Measurements from ENCODE around the gene IL6ST.

Gene IL6ST

GRCh38 chr5:55936100-55936693 lies 58.6 kb downstream of the IL6ST start:
- no peak for TF ChIP-seq ZNF274 (IDR thresholded peaks at IDR 0.05; ENCODE audit: low read depth, low read length)
- no peak overlapping the region for H3K4me3 ChIP-seq (ENCODE audit: low read length)

GRCh38 chr5:55935371-55935770 lies 59.4 kb downstream of the IL6ST start:
- no peak for TF ChIP-seq ZNF274 (IDR thresholded peaks at IDR 0.05; ENCODE audit: low read depth, low read length)
- no peak overlapping the region for H3K4me3 ChIP-seq (ENCODE audit: low read length)

GRCh38 chr5:55934720-55935119 lies 60.0 kb downstream of the IL6ST start:
- TF ChIP-seq ZNF274 (IDR thresholded peaks at IDR 0.05; ENCODE audit: low read depth, low read length), result no peak
- no peak overlapping the region for H3K4me3 ChIP-seq (ENCODE audit: low read length)

GRCh38 chr5:55934115-55934613 lies 60.6 kb downstream of the IL6ST start:
- no peak for TF ChIP-seq ZNF274 (IDR thresholded peaks at IDR 0.05; ENCODE audit: low read depth, low read length)
- no peak overlapping the region for H3K4me3 ChIP-seq (ENCODE audit: low read length)

GRCh38 chr5:55933377-55934114 lies 61.2 kb downstream of the IL6ST start:
- no peak for TF ChIP-seq ZNF274 (IDR thresholded peaks at IDR 0.05; ENCODE audit: low read depth, low read length)
- no peak overlapping the region for H3K4me3 ChIP-seq (ENCODE audit: low read length)

GRCh38 chr5:55932700-55933099 lies 62.1 kb downstream of the IL6ST start:
- TF ChIP-seq ZNF274 (IDR thresholded peaks at IDR 0.05; ENCODE audit: low read depth, low read length), result no peak
- no peak overlapping the region for H3K4me3 ChIP-seq (ENCODE audit: low read length)

GRCh38 chr5:55929020-55929799 lies 65.6 kb downstream of the IL6ST start:
- no peak for TF ChIP-seq ZNF274 (IDR thresholded peaks at IDR 0.05; ENCODE audit: low read depth, low read length)
- H3K4me3 ChIP-seq (ENCODE audit: low read length), result no peak overlapping the region

GRCh38 chr5:55927861-55928655 lies 66.7 kb downstream of the IL6ST start:
- no peak for TF ChIP-seq ZNF274 (IDR thresholded peaks at IDR 0.05; ENCODE audit: low read depth, low read length)
- no peak overlapping the region for H3K4me3 ChIP-seq (ENCODE audit: low read length)

- no peak for TF ChIP-seq ZNF274 (IDR thresholded peaks at IDR 0.05; ENCODE audit: low read depth, low read length)
- no peak overlapping the region for H3K4me3 ChIP-seq (ENCODE audit: low read length)
Measured at GRCh38 chr5:55926476-55926875, 68.3 kb downstream of the IL6ST start.

GRCh38 chr5:55925712-55926111 lies 69.1 kb downstream of the IL6ST start:
- H3K4me3 ChIP-seq (ENCODE audit: low read length), result no peak overlapping the region
- TF ChIP-seq ZNF274 (IDR thresholded peaks at IDR 0.05; ENCODE audit: low read depth, low read length), result no peak

GRCh38 chr5:55925181-55925580 lies 69.6 kb downstream of the IL6ST start:
- no peak for TF ChIP-seq ZNF274 (IDR thresholded peaks at IDR 0.05; ENCODE audit: low read depth, low read length)
- no peak overlapping the region for H3K4me3 ChIP-seq (ENCODE audit: low read length)

GRCh38 chr5:55924744-55925143 lies 70.0 kb downstream of the IL6ST start:
- TF ChIP-seq ZNF274 (IDR thresholded peaks at IDR 0.05; ENCODE audit: low read depth, low read length), result no peak
- no peak overlapping the region for H3K4me3 ChIP-seq (ENCODE audit: low read length)

- H3K4me3 ChIP-seq (ENCODE audit: low read length), result no peak overlapping the region
- no peak for TF ChIP-seq ZNF274 (IDR thresholded peaks at IDR 0.05; ENCODE audit: low read depth, low read length)
Measured at GRCh38 chr5:55923865-55924500, 70.8 kb downstream of the IL6ST start.

Measured in GM08714 (cell line).